HCT116 (cell line): ENCODE measurements around the gene ETFA. TPM values are rescaled to one million over a fixed set of nuclear protein-coding genes. Genes with fewer than 3 reads are reported as not detected.

Source experiments
- ATAC-seq: fragments of 200-7000 bp; cut with Tn5 transposase; 2 replicates; pipeline ENCODE4 v1.9.1; 2020; ENCODE audit warnings: mild to moderate bottlenecking, moderate library complexity
- BruUV-seq: library from RNA; stranded (reverse); fragments of 400-500 nt; replicated peaks from 2 replicates; lab custom pipeline; 2021; lab: Mats Ljungman, UMichigan
- CTCF ChIA-PET: fragments of 300-600 bp; sonication (Branson Sonifier 250); formaldehyde crosslinking; loops from one replicate; lab custom pipeline; 2021; ENCODE audit warnings: antibody characterized with exemption; lab: Charles Lee
- POLR2A ChIA-PET: fragments of 300-600, 350-600 bp; sonication (Branson Sonifier 250); formaldehyde crosslinking; loops from one replicate; lab custom pipeline; 2021; ENCODE audit warnings: antibody characterized with exemption; lab: Charles Lee
- RAD21 ChIA-PET, 2 experiments: fragments of 300-600 bp; sonication (Branson Sonifier 250); formaldehyde crosslinking; loops; one replicate each; lab custom pipeline; 2023; ENCODE audit warnings: low total read pairs in 2 of 2; ENCODE audit not compliant: uncharacterized antibody in 2 of 2, unreplicated experiment in 2 of 2, low non-redundant PET in 1 of 2; lab: Charles Lee
- DNase-seq: peaks from one replicate; pipeline ENCODE4 v3.0.0-alpha.2; 2010; ENCODE audit warnings: low read depth, low spot score
- H2AFZ ChIP-seq: fragments of 200-600 bp; shearing (Covaris generic), sonication (generic); 2 replicates; pipeline ENCODE4 v1.6.1; 2017; ENCODE audit warnings: low read depth, mixed run types, mixed read lengths, antibody characterized with exemption, low read length; ENCODE audit not compliant: poor library complexity, severe bottlenecking
- H3K27ac ChIP-seq: 2 replicates; pipeline ENCODE4 v1.5.1; 2012; ENCODE audit warnings: low read depth, low read length
- H3K27me3 ChIP-seq: fragments of 200-600 bp; sonication (generic); 2 replicates; pipeline ENCODE4 v1.6.1; 2016; ENCODE audit warnings: mixed run types, low read length, mixed read lengths; ENCODE audit not compliant: insufficient read depth
- H3K36me3 ChIP-seq, 2 experiments: fragments of 200-500 bp in 1 of 2; fragments of 200-600 bp in 1 of 2; sonication (Bioruptor generic) in 1 of 2; sonication (generic) in 1 of 2; 2 replicates each; pipeline versions ENCODE4 v1.5.1 to v1.6.1; 2014 to 2016; ENCODE audit warnings: low read length in 2 of 2, inconsistent platforms in 1 of 2, mixed read lengths in 1 of 2, mixed run types in 1 of 2; ENCODE audit not compliant: insufficient read depth in 2 of 2, control insufficient read depth in 1 of 2
- H3K4me1 ChIP-seq, 2 experiments: fragments of 200-600 bp in 1 of 2; sonication (generic) in 1 of 2; 2 replicates each; pipeline versions ENCODE4 v1.5.1 to v1.6.1; 2012 to 2017; ENCODE audit warnings: low read length in 2 of 2, inconsistent platforms in 1 of 2, mild to moderate bottlenecking in 1 of 2, mixed read lengths in 1 of 2, mixed run types in 1 of 2, moderate library complexity in 1 of 2; ENCODE audit not compliant: insufficient read depth in 2 of 2, control insufficient read depth in 1 of 2
- H3K4me2 ChIP-seq: fragments of 200-600 bp; sonication (generic); 2 replicates; pipeline ENCODE4 v1.6.1; 2017; ENCODE audit warnings: mixed run types, low read length, mixed read lengths
- H3K4me3 ChIP-seq, 2 experiments: fragments of 200-600 bp in 1 of 2; sonication (generic) in 1 of 2; replicated peaks in 1 of 2; 2 replicates each; pipeline ENCODE4 v1.5.1; 2011 to 2016; ENCODE audit warnings: low read length in 2 of 2, control low read depth in 1 of 2, low read depth in 1 of 2, mild to moderate bottlenecking in 1 of 2, mixed read lengths in 1 of 2, mixed run types in 1 of 2
- H3K79me2 ChIP-seq: fragments of 200-600 bp; sonication (generic); 2 replicates; pipeline ENCODE4 v1.6.1; 2017; ENCODE audit warnings: mild to moderate bottlenecking, mixed run types, low read length, moderate library complexity, mixed read lengths; ENCODE audit not compliant: insufficient read depth
- H3K9ac ChIP-seq: fragments of 200-600 bp; sonication (generic); 2 replicates; pipeline ENCODE4 v1.6.1; 2016; ENCODE audit warnings: low read length, mixed read lengths
- H3K9me2 ChIP-seq: fragments of 200-600 bp; sonication (generic), shearing (Covaris generic); 2 replicates; pipeline ENCODE4 v1.6.1; 2017; ENCODE audit warnings: mixed run types, mild to moderate bottlenecking, moderate library complexity; ENCODE audit not compliant: insufficient read depth
- H3K9me3 ChIP-seq, 2 experiments: fragments of 200-500 bp in 1 of 2; fragments of 200-600 bp in 1 of 2; sonication (Bioruptor generic) in 1 of 2; sonication (generic) in 1 of 2; 2 replicates each; pipeline ENCODE4 v1.6.1; 2014 to 2017; ENCODE audit warnings: low read length in 2 of 2, mixed read lengths in 2 of 2, inconsistent platforms in 1 of 2, low read depth in 1 of 2, mild to moderate bottlenecking in 1 of 2, mixed run types in 1 of 2, moderate library complexity in 1 of 2; ENCODE audit not compliant: control insufficient read depth in 1 of 2, insufficient read depth in 1 of 2
- H4K20me1 ChIP-seq: fragments of 200-600 bp; sonication (generic), shearing (Covaris generic); 2 replicates; pipeline ENCODE4 v1.6.1; 2017; ENCODE audit warnings: mixed run types, mild to moderate bottlenecking, moderate library complexity; ENCODE audit not compliant: insufficient read depth
- CBX3 ChIP-seq: IDR thresholded peaks from 2 replicates; pipeline ENCODE4 v1.6.1; 2012; ENCODE audit warnings: low read depth
- CEBPB ChIP-seq: IDR thresholded peaks from 2 replicates; pipeline ENCODE4 v1.6.1; 2012; ENCODE audit warnings: low read depth
- EGR1 ChIP-seq: IDR thresholded peaks from 2 replicates; pipeline ENCODE4 v1.6.1; 2012; ENCODE audit warnings: low read depth
- ELF1 ChIP-seq: IDR thresholded peaks from 2 replicates; pipeline ENCODE4 v1.6.1; 2012; ENCODE audit warnings: low read depth, borderline replicate concordance
- EZH2 ChIP-seq: fragments of 200-600 bp; sonication (generic); IDR thresholded peaks from 2 replicates; pipeline ENCODE4 v1.6.1; 2017; ENCODE audit warnings: antibody characterized with exemption, mixed run types
- EZH2phosphoT487 ChIP-seq: fragments of 200-600 bp; IDR thresholded peaks from 2 replicates; pipeline ENCODE4 v1.6.1; 2018; ENCODE audit warnings: antibody characterized with exemption, borderline replicate concordance
- FOSL1 ChIP-seq: IDR thresholded peaks from 2 replicates; pipeline ENCODE4 v1.6.1; 2012; ENCODE audit warnings: low read depth
- JUND ChIP-seq: IDR thresholded peaks from 2 replicates; pipeline ENCODE4 v1.6.1; 2012
- POLR2A ChIP-seq: IDR thresholded peaks from 2 replicates; pipeline ENCODE4 v1.7.0; 2011; ENCODE audit warnings: borderline replicate concordance; ENCODE audit not compliant: insufficient read depth, insufficient read length; ENCODE audit errors: extremely low read depth
- SP1 ChIP-seq: IDR thresholded peaks from 2 replicates; pipeline ENCODE4 v1.6.1; 2012; ENCODE audit warnings: low read depth
- TCF7L2 ChIP-seq: IDR thresholded peaks from 2 replicates; pipeline ENCODE4 v1.7.0; 2011; ENCODE audit warnings: borderline replicate concordance, inconsistent platforms; ENCODE audit not compliant: insufficient read depth, insufficient read length; ENCODE audit errors: extremely low read depth
- ZFX ChIP-seq: fragments of 450-650 bp; IDR thresholded peaks from 2 replicates; pipeline ENCODE4 v1.6.1; 2017
- ZNF274 ChIP-seq: fragments of 200-500 bp; sonication (Bioruptor generic); IDR thresholded peaks from 2 replicates; pipeline ENCODE4 v1.6.1; 2014; ENCODE audit warnings: mild to moderate bottlenecking, low read depth, low read length, inconsistent platforms
- intact Hi-C: fragments of 100-400 bp; cut with micrococcal nuclease; formaldehyde crosslinking; loops from 2 replicates; pipeline ENCODE4 v1.10.0; 2022
- total RNA-seq: library from RNA; stranded (reverse); gene quantifications from one replicate; pipeline ENCODE4 v1.2.1, GENCODE V29; 2021; ENCODE audit not compliant: unreplicated experiment
- TF ChIP-seq, protein P1 (sequence below): IDR thresholded peaks from 2 replicates; pipeline ENCODE4 v1.6.1; 2012; ENCODE audit warnings: low read depth
- TF ChIP-seq, protein P2 (sequence below), 3 experiments: fragments of 200-600 bp in 1 of 3; sonication (generic) in 1 of 3; IDR thresholded peaks in 2 of 3; conservative IDR thresholded peaks in 1 of 3; 2 replicates each; pipeline ENCODE4 v1.5.1; 2012 to 2017; ENCODE audit warnings: low read depth in 2 of 3, low read length in 2 of 3, antibody characterized with exemption in 1 of 3, borderline replicate concordance in 1 of 3, control low read depth in 1 of 3, mild to moderate bottlenecking in 1 of 3, mixed read lengths in 1 of 3, mixed run types in 1 of 3, moderate library complexity in 1 of 3; ENCODE audit not compliant: insufficient read depth in 1 of 3

The ETFA gene
- total RNA-seq, 1 experiment from 2014 or later = 144 TPM

DNA sequence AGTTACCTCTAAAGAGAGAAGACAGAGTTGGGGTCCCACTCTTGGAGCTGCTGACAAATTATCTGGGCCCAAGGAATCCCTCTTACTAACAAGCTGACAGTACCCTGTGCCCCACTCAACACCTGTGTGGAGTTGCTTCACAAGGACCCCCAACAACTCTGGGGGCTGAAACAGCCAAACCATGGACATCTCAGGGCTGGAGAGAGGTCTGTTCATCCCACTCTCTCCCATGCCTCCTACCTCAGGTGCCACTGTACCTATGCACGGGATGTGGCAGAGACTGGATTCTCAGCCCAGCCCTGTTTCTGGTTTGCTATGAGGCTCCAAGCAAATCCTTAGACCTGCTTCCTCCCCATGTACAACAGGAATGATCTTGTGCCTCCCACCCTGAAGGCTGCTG lies 101.7 kb downstream of the ETFA start:
- H3K79me2 ChIP-seq = no peaks in the 10 kb centered on the region
- no peak overlapping the region for H2AFZ ChIP-seq
- ChIA-PET CTCF (no interaction called here), POLR2A (interaction anchor here (1.5 kb wide), 1 partner anchor 10 kb away, joined by 3 read pairs; no protein-coding TSS in a partner anchor), RAD21 (no interaction called here)
- H3K4me3 ChIP-seq = no peak overlapping the region
- no peak overlapping the region for H3K9ac ChIP-seq
- H3K36me3 ChIP-seq = 0 out of 4 replicates have a peak, but pooled peaks cover 0 to 4% of the 10 kb centered on the region in 2 experiments
- intact Hi-C loops = no loop called here
- H3K9me3 ChIP-seq = no peaks in the 10 kb centered on the region
- no peaks in the 10 kb centered on the region for H3K4me1 ChIP-seq
- no peaks in the 10 kb centered on the region for H3K9me2 ChIP-seq
- H4K20me1 ChIP-seq = no peaks in the 10 kb centered on the region
- no peak for DNase-seq
- no peak for ATAC-seq
- TF ChIP-seq EZH2phosphoT487 = no peak
- TF ChIP-seq ELF1 = no peak
- TF ChIP-seq JUND = no peak
- TF ChIP-seq SP1 = no peak
- no peak for TF ChIP-seq ZFX
- no peak for TF ChIP-seq ZNF274
- TF ChIP-seq CEBPB = no peak
- no peak for TF ChIP-seq CBX3
- TF ChIP-seq, protein P1, sequence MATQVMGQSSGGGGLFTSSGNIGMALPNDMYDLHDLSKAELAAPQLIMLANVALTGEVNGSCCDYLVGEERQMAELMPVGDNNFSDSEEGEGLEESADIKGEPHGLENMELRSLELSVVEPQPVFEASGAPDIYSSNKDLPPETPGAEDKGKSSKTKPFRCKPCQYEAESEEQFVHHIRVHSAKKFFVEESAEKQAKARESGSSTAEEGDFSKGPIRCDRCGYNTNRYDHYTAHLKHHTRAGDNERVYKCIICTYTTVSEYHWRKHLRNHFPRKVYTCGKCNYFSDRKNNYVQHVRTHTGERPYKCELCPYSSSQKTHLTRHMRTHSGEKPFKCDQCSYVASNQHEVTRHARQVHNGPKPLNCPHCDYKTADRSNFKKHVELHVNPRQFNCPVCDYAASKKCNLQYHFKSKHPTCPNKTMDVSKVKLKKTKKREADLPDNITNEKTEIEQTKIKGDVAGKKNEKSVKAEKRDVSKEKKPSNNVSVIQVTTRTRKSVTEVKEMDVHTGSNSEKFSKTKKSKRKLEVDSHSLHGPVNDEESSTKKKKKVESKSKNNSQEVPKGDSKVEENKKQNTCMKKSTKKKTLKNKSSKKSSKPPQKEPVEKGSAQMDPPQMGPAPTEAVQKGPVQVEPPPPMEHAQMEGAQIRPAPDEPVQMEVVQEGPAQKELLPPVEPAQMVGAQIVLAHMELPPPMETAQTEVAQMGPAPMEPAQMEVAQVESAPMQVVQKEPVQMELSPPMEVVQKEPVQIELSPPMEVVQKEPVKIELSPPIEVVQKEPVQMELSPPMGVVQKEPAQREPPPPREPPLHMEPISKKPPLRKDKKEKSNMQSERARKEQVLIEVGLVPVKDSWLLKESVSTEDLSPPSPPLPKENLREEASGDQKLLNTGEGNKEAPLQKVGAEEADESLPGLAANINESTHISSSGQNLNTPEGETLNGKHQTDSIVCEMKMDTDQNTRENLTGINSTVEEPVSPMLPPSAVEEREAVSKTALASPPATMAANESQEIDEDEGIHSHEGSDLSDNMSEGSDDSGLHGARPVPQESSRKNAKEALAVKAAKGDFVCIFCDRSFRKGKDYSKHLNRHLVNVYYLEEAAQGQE = no peak
- TF ChIP-seq EGR1 = no peak
- TF ChIP-seq EZH2 = no peak
- TF ChIP-seq FOSL1 = no peak
- no peak for TF ChIP-seq POLR2A
- TF ChIP-seq TCF7L2 = no peak
- TF ChIP-seq, protein P2, sequence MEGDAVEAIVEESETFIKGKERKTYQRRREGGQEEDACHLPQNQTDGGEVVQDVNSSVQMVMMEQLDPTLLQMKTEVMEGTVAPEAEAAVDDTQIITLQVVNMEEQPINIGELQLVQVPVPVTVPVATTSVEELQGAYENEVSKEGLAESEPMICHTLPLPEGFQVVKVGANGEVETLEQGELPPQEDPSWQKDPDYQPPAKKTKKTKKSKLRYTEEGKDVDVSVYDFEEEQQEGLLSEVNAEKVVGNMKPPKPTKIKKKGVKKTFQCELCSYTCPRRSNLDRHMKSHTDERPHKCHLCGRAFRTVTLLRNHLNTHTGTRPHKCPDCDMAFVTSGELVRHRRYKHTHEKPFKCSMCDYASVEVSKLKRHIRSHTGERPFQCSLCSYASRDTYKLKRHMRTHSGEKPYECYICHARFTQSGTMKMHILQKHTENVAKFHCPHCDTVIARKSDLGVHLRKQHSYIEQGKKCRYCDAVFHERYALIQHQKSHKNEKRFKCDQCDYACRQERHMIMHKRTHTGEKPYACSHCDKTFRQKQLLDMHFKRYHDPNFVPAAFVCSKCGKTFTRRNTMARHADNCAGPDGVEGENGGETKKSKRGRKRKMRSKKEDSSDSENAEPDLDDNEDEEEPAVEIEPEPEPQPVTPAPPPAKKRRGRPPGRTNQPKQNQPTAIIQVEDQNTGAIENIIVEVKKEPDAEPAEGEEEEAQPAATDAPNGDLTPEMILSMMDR (IDR thresholded peaks at IDR 0.05 in 2 of 3, conservative IDR thresholded peaks at IDR 0.05 in 1 of 3; ENCODE audit: borderline replicate concordance in 1 of 3, insufficient read depth in 1 of 3, low read depth in 2 of 3, low read length in 2 of 3) = no peak
- H3K4me2 ChIP-seq = no peak overlapping the region
- H3K27me3 ChIP-seq = no peaks in the 10 kb centered on the region
- no TSS peak for BruUV-seq
- no peak overlapping the region for H3K27ac ChIP-seq
